Dedifferentiated amniotic fluid mesenchymal stem cell (primary cell): ENCODE measurements around the gene CGREF1.

ENCODE experiments used
- DNase-seq: peaks from one replicate; pipeline ENCODE4 v3.0.0-alpha.2; 2016; ENCODE audit errors: extremely low spot score

CGREF1 gene

GRCh38 chr2:27074738-27075565, 44.0 kb downstream of the CGREF1 start:
- no peak for DNase-seq

GRCh38 chr2:27073782-27074181, 45.1 kb downstream of the CGREF1 start:
- no peak for DNase-seq

GRCh38 chr2:27072920-27073319, 46.0 kb downstream of the CGREF1 start:
- DNase-seq = no peak

DNA sequence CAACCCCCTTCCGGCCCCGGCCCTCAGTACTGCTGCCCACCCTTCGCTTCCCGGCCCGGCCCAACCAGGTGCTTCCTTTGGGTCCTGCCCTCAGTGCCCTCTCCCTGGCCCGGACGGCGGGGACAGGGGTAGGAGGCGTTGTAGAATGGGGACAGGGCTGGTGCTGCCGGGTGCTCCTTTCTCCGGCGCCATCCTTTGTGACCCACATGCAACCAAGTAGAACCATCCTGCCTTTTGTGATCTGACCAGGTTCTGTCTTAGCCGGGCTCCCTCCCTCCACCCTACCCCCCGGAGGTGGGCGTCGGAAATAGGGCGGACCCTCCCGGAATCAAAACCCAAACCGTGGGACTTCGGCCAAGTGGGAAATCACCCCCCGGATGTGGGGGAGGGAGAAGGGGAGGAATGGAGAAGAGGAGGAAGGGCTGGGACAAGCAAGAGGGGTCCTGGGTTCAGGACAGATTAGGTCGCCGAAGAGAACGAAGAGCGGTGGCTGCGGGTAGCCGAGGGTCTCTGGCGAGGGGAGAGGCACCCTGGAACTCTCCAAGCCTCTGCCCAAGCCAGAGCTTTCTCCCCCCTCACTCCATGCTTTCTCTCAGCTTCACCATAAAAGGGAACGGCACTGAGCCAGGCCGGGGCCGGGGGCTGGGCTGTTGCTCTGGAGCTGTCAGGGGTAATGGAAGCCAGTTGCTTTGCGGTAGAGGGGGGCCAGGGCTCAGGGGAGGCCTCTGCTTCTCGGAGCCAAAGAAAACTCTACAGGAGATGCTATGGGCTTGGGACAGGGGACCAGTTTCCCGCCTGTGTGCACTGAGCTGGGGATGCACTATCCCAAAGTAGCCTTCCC, 46.7 kb downstream of the CGREF1 start:
- DNase-seq = no peak

GRCh38 chr2:27071277-27071989, 47.5 kb downstream of the CGREF1 start, which contains the start of gene OST4:
OST4 (minus strand) TSS chr2:27071654.
- peak; percentile 93 for DNase-seq

DNA sequence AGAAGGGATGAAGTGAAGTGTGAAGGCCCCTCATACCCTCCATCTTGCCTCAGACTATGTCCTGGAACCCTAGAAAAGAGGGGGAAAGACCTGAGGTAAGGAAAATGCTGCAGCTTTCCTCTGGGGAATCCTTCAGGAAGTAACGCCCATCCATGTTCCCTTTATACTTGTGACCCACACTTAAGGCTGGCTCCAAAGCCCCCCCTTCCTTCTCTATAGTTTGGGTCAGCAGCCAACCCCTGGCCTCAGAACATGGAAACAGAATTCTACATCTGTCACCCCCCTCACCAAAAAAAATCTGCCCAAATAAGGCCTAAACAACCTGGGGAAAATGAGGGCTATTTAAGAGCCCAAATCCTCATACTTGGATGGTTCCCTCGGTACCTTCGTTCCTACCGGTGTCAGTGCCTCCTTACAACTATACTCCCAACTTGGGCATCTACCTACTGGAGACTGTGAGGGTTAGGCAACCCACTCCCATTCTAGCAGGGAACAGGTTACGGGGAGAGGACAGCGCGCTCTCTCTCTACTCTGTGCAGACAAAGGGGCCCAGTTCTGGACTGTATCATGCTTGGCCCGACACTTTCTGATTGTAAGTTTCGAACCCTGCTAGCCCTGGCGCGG, 48.2 kb downstream of the CGREF1 start:
- DNase-seq = no peak

DNA sequence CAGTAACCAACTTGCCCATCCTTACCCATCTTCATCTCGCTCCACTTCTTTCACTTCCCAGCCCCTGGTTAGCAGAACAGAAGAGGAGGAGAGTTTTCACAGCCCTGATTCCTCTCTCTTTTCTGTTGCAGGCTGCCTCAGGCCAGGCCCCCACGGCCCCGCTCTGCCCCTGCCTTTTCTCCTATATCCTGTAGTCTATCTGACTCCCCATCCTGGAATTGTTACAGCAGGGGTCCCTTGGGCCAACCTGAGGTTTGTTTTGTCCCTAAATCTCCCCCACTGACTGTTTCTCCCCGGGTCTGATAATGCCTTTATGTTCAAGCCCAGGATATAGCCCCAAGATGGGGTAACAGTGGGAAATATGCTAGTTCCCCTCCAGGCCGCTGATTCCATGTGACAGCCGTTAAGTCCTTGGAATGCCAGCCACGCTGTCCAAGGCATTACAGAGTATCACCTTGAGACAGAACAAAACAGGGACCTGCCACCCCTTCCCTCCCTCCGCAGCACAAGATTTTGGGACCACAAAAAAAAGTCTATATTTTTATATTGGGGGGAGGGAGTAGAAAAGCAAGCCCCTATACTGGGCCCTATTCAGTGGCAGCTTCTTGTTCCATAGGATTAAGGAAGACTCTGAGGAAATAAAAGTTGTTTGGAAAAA, 48.8 kb downstream of the CGREF1 start:
- no peak for DNase-seq

- DNase-seq = no peak
Measured at GRCh38 chr2:27069436-27069835, 49.5 kb downstream of the CGREF1 start.

GRCh38 chr2:27067385-27067784, 51.5 kb downstream of the CGREF1 start:
- no peak for DNase-seq

DNA sequence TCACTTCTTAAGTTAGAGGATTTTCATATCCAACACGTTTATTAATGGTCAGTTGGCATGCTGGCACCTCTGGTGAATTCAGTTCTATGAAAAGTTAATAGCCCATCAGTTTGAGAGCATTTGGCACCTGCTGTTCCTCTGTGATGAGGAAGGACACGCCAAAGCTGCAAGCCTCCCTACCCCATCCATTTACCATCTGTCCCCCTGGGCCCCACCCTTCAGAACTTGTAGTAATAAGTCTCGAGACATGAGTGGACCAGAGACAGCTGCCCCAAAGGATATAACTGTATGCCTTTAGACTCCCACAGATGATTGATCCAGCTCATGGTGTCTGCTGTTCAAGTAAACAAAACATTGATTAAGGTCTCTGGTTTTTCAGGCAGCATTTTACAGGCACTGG, 53.8 kb downstream of the CGREF1 start:
- no peak for DNase-seq

- no peak for DNase-seq
Measured at GRCh38 chr2:27060323-27060722, 58.6 kb downstream of the CGREF1 start.

- DNase-seq = no peak
Measured at GRCh38 chr2:27059141-27059820, 59.6 kb downstream of the CGREF1 start.

DNA sequence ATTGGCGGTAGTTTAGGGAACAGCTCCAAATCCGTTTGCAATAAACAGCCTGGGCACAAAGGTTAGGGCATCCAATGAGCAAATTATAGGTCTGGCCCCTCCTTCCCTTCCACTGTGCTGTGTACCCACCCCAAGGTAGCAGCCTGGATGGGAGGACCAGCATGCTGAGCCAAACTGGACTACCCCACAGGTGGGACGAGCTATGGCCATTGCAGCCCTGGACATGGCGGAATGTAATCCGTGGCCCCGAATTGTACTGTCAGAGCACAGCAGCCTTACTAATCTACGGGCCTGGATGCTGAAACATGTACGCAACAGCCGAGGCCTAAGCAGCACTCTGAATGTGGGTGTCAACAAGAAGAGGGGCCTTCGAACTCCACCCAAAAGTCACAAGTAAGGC, 60.7 kb downstream of the CGREF1 start:
- DNase-seq = no peak

- no peak for DNase-seq
Measured at GRCh38 chr2:27057184-27057583, 61.7 kb downstream of the CGREF1 start.

DNA sequence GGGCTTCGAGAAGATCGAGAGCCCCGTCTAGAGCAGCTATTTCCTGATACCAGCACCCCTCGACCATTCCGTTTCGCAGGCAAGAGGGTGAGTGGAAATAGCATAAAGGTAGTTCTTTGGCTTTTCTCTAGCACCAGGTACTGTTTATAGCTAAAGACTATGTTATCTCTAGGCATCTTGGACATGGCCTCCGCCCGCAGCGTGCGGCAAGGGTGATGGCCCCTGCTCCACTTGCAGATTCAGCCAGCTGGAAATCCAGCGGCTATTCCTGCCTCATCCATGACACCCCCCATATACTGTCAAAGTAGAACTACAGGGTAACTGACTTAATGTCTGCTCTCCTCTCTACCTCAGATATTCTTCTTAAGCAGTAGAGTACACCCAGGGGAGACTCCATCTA, 64.2 kb downstream of the CGREF1 start:
- DNase-seq = no peak

DNA sequence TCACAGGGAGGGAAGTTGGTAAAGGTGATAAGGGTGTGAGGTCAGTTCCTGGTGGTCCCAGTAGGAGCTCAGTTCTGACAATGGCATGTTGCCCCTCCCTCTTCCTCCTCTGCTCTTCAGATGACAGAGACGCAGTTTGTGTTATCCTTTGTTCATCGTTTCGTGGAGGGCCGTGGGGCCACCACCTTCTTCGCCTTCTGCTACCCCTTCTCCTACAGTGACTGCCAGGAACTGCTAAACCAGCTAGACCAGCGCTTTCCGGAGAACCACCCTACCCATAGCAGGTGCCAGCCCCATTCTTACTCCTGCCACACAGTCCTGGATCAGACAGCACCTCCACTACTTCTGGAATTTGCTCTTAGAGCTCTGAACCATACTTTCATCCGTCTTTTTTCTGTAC, 65.2 kb downstream of the CGREF1 start:
- DNase-seq = no peak

GRCh38 chr2:27053321-27053720, 65.6 kb downstream of the CGREF1 start:
- no peak for DNase-seq

- DNase-seq = no peak
Measured at GRCh38 chr2:27051902-27052645, 66.9 kb downstream of the CGREF1 start.

DNA sequence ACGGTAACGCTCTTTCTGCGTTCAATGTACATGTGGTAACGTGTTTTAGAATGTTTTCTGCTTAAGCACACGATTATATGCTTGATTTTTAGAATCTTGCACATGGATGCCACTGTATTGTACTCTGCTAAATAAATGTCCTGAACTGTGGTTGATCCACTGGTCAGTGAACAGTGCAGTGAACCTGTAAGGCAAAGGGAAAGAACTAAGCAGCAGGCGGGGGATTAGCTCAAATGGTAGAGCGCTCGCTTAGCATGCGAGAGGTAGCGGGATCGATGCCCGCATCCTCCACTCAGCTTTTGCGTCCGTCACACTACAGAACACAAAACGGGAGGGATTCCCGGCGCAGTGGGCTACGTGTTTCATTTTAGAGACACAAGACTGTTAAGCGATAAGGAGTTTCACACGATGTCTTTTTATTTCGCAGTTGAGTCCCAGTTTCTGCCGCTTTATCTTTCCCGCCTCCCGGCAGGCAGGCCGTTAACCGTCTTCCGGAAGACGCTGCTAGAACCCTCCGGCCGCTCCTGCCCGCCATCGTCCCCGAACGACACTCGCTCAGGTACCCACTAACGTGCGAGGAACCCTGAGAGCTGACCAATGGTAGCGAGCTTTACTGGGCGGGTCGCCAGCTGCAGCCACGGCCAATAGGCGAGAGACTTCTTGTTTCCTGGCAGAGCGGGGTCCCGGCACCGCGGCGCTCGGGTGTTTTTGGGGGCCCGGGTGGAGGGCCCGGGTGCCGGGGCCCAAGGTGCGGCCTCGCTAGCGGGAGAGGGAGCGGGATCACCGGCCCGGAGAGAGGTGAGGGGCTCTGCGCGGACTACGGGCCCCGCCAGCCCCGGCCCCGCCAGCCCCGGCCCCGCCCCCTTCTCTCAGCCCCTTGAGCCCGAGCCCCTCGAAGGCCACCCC, 67.7 kb downstream of the CGREF1 start, which contains the start of gene AGBL5:
Gene AGBL5 (plus strand): TSS at position 673 of the 906 bp plus-strand sequence. CDS start 1,291 bp downstream, outside the sequence.
- peak; percentile 87 for DNase-seq
